NCI-H524 (cell line): ENCODE results near the gene MOB3B.

Source experiments
- DNase-seq, 2 experiments: peaks; one replicate each; lab custom pipeline; 2025; lab: John Stamatoyannopoulos, UW

Gene MOB3B

GRCh38 chr9:27339661-27340284 lies 189.8 kb downstream of the MOB3B start:
- no peak for DNase-seq

DNA sequence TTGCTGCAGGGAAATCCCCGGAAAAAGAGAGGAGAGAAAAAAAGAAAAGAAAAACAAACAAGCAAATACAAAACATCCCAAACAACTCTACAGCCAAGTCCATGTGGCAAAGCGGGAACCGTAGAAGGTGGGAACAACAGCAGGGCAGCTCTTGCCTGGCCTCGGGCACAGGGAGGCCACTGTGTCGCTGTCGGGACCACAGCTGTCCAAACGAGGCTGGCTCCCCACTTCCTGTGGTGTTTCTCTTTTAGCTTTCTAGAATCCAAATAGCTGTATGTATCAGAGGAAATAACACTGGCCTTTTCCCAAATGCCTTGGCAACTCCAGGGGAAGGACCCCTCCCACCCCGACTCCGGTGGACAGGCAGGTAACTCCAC lies 191.1 kb downstream of the MOB3B start:
- no peak for DNase-seq

GRCh38 chr9:27337833-27338526 lies 191.6 kb downstream of the MOB3B start:
- DNase-seq, result no peak

DNA sequence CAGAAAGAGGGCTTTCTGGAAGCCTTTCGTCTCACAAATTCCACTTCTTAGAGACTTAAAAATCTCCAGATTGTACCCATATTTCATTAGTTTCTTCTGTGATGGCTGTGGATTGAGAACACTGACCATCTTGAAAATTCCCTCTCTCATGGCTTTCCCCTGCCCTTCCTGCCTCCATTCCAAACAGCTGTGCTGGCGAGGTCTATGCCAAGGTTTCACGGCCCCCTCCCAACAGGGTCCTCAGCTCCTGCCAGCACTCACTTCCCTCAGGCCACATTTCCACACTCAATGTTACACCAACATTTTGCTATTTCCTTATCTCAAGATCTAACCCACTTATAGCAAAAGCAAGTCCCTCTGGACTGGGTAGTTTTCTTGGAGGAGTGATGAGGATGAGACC lies 192.4 kb downstream of the MOB3B start:
- no peak for DNase-seq

- DNase-seq, result no peak
Observed at GRCh38 chr9:27336829-27337228, 192.8 kb downstream of the MOB3B start.

DNA sequence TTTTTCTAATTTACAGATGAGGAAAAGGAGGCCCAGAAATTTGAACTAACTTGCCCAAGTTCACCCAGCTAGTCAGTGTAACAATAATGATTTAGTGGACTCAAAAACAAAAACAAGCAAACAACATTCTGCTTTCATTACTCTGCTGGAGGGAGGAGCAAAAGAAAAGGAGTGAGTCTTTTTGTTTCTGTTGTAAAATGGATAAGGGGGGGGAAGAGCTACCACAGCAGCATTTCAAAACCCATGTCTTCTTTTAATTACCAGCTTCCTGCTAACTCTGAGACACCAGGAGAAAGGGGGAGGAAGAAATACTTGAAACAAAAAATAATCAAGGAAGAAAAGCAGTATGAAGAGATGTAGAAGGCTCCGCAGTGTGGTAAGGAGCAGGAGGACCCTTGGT lies 193.5 kb downstream of the MOB3B start:
- DNase-seq, result no peak

DNA sequence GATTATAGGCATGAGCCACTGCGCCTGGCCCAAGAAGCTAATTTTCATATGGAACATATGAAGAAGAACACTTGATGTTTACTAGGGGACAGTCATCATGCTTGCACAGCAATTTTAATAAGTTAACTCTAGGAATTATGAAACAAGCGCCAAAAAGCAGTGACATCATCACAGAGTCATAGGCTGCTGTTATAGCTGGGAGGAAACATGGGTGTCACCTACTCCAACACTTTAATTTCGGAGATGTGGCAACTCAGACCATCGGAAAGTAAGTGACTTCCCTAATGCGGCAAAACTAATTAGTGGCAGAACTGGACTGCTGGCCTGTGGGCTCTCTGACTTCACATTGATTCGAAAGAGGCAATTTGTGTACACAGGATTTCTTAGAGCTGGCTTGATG lies 194.5 kb downstream of the MOB3B start:
- DNase-seq, result no peak

- DNase-seq, result peak; percentile 34 to 70
Observed at GRCh38 chr9:27333241-27334052, 196.2 kb downstream of the MOB3B start.

DNA sequence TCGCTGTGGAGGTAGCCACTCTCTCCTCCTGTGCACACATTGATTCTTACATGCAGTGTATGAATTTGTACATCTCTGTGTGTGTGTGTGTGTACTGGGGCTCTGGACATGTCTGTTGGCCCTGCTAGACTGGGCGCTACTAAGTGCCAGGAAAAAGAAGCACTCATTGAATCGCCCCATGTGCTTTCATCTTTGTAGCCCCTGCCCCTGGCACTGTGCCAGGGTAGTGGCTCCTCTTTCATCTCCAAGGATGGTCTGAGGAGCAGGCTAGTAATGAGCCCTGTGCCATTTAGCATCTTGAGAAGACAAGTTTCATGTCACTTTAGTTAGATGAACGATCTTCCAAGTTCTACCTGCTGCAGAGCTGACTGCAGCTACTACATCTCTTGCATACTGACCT lies 198.2 kb downstream of the MOB3B start:
- DNase-seq, result no peak

DNA sequence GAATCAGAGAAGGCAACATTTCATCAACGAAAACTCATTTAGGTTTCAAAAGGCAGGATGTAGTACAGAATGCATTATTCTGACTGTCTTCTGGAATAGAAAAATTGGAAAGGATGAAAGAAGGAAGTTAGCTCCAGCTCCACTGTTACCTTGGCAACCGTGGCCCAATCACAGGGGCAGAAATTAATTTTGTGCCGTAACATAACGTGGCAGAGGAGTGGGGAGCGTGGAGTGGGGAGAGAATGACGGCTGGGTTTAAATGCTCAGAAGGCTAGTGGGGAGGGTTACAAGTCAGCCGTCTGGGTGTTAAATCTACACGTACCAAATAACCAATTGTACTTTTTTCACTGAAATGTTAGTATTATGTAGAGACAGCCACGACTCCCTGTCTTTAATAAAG lies 200.3 kb downstream of the MOB3B start:
- DNase-seq, result no peak

DNA sequence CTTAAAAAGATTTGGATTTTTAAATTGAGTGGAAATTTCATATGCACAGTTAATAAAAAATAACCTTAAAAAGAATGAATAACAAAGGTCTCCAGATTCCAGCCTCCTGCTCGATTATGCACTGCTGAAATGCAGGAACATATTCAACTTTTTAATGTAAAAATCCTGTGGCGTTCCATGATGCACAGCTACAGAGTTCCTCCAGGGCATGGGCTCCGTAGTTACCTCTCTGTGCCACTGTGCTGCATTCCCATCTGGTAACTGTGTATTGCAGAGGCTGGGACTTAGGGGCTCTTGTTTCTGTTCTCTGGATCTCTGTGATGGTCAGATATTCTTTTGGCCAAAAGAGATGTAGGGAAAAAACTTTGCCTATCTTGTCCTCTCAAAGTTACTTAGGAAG lies 201.1 kb downstream of the MOB3B start:
- no peak for DNase-seq

- no peak for DNase-seq
Observed at GRCh38 chr9:27311184-27311583, 218.4 kb downstream of the MOB3B start.

- DNase-seq, result no peak
Observed at GRCh38 chr9:27310582-27310981, 219.0 kb downstream of the MOB3B start.

GRCh38 chr9:27308691-27309390 lies 220.8 kb downstream of the MOB3B start:
- no peak for DNase-seq

DNA sequence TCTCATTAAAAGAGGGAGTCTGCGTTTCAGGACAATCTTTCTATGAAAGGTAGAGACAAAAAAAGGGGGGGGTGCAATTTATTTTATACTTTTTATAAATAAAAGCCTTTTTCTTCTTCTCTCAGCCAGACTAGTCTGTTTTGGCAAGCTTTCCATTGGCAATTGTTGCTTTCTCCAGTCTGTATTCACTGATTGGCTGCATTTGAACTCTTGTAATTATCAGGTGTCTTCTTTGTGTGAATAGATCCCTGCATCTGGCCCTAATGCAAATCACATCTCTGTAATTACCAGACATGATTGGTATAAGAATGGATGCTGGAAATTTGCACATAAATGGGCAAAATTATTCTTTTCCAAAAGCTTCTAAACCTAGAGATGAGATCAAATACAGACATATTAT lies 225.1 kb downstream of the MOB3B start:
- no peak for DNase-seq

- no peak for DNase-seq
Observed at GRCh38 chr9:27303219-27303618, 226.4 kb downstream of the MOB3B start.

DNA sequence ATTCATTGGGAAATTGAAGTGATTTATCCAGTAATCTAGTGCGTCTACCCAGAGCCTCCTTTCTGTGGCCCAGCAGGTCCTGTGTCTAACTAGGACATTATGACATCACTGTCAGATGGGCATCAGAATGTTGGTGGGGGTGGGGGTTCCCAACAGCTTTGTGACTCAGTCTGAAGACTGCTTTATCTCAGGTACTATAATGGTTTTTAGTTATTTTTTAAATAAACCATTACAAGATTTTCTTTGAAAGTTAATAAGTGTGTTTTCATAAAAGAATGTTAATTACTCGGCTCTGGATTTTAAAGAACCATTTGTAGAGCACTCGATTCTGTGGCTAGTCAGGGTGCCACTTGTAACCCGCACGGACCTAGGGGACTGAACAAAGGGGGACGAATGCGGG lies 232.6 kb downstream of the MOB3B start, which contains the start of gene EQTN:
EQTN (minus strand) TSS at position 101 of the 400 bp plus-strand sequence; CDS start at position 6, 95 bp downstream.
- DNase-seq, result no peak

DNA sequence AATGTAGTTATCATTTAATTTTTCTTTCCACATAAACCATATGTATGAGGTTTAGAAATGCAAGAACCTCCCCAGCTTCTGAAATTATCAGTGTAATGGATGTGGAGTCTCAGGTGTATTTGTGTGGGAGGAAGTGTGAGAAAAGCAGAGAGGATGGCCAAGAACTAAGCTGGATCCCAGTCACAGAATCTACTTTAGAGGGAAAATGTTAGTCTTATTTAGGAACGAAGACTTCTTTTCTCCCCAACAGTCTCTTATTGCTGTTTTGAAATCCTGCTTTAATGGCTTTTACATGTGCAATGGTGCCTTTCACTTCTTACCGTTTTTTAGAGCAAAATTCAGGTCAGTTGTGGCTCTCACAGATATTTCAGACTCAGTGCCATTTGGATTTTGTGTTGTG lies 235.6 kb downstream of the MOB3B start:
- no peak for DNase-seq

- DNase-seq, result peak; percentile 63 to 80
Observed at GRCh38 chr9:27292659-27293405, 236.8 kb downstream of the MOB3B start.

- peak in 1 of 2 experiments; percentile 9 for DNase-seq
Observed at GRCh38 chr9:27291292-27291691, 238.3 kb downstream of the MOB3B start.

GRCh38 chr9:27282269-27282668 lies 247.3 kb downstream of the MOB3B start:
- no peak for DNase-seq

DNA sequence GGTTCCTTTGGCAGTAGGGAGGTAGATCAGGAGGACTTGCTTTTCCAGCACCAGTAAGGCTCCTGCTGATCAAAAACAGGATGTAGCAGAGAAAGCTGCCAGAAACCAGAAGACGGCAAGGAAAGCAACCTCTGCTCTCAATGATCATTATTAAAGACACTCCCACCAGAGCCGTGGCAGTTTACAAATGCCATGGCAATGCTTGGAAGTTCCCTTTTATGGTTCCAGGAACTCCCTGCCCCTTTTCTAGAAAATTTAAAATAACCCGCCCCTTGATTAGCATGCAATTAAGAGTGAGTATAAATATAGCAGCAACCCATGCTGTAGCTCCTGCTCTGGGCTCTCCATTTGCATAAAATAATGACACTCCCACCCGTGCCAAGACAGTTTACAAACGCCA lies 248.8 kb downstream of the MOB3B start:
- DNase-seq, result no peak
